NB4 (cell line): ENCODE results near the gene SH3GL3.

Source experiments
- POLR2A ChIP-seq: IDR thresholded peaks from 2 replicates; pipeline ENCODE4 v1.6.1; 2011; ENCODE audit warnings: mild to moderate bottlenecking; ENCODE audit not compliant: insufficient read length; ENCODE audit errors: extremely low read depth
- TF ChIP-seq, protein P1 (sequence below): IDR thresholded peaks from one replicate; pipeline ENCODE4 v1.5.1; 2012; ENCODE audit warnings: low read depth, low read length

GRCh38 chr15:83472797-83473196 is 25.7 kb downstream of the SH3GL3 start:
- no peak for TF ChIP-seq POLR2A
- TF ChIP-seq, protein P1, sequence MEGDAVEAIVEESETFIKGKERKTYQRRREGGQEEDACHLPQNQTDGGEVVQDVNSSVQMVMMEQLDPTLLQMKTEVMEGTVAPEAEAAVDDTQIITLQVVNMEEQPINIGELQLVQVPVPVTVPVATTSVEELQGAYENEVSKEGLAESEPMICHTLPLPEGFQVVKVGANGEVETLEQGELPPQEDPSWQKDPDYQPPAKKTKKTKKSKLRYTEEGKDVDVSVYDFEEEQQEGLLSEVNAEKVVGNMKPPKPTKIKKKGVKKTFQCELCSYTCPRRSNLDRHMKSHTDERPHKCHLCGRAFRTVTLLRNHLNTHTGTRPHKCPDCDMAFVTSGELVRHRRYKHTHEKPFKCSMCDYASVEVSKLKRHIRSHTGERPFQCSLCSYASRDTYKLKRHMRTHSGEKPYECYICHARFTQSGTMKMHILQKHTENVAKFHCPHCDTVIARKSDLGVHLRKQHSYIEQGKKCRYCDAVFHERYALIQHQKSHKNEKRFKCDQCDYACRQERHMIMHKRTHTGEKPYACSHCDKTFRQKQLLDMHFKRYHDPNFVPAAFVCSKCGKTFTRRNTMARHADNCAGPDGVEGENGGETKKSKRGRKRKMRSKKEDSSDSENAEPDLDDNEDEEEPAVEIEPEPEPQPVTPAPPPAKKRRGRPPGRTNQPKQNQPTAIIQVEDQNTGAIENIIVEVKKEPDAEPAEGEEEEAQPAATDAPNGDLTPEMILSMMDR = no peak
